ENCODE measurements around the gene CCDC92. TPM values are rescaled to one million over a fixed set of nuclear protein-coding genes. Genes with fewer than 3 reads are reported as not detected.

Gene CCDC92
- total RNA-seq, 1 donor from 2014 or later = 4.8 TPM

GRCh38 chr12:123936956-123937706, 35.5 kb downstream of the CCDC92 start:
- Histone ChIP-seq H3F3A (ENCODE audit: low read depth) (no peaks in the 10 kb centered on the region), H3K4me1 (no peaks in the 10 kb centered on the region), H3K4me3 (no peak overlapping the region), H3K79me2 (ENCODE audit: low read depth) (no peaks in the 10 kb centered on the region), H3K9ac (no peak overlapping the region), H3K36me3 (no peaks in the 10 kb centered on the region), H3K27ac (no peak overlapping the region), H2AFZ (replicated peaks) (no peak overlapping the region), H3K9me3 (ENCODE audit: low read depth) (no peaks in the 10 kb centered on the region), H3K27me3 (peaks cover 5% of the 10 kb centered on the region), H4K20me1 (ENCODE audit: low read depth) (peaks cover 3% of the 10 kb centered on the region), H3K4me2 (no peak overlapping the region)
- H3K27ac Mint-ChIP-seq = no peak overlapping the region
- H3K36me3 Mint-ChIP-seq = peaks cover 27% of the 10 kb centered on the region
- peaks cover 3% of the 10 kb centered on the region for H3K9me3 Mint-ChIP-seq
- no peak overlapping the region for H3K4me3 Mint-ChIP-seq
- no peak for TF ChIP-seq EZH2 (IDR thresholded peaks at IDR 0.05)
- no peak for TF ChIP-seq EZH2phosphoT487 (IDR thresholded peaks at IDR 0.05)
- TF ChIP-seq, protein P1, sequence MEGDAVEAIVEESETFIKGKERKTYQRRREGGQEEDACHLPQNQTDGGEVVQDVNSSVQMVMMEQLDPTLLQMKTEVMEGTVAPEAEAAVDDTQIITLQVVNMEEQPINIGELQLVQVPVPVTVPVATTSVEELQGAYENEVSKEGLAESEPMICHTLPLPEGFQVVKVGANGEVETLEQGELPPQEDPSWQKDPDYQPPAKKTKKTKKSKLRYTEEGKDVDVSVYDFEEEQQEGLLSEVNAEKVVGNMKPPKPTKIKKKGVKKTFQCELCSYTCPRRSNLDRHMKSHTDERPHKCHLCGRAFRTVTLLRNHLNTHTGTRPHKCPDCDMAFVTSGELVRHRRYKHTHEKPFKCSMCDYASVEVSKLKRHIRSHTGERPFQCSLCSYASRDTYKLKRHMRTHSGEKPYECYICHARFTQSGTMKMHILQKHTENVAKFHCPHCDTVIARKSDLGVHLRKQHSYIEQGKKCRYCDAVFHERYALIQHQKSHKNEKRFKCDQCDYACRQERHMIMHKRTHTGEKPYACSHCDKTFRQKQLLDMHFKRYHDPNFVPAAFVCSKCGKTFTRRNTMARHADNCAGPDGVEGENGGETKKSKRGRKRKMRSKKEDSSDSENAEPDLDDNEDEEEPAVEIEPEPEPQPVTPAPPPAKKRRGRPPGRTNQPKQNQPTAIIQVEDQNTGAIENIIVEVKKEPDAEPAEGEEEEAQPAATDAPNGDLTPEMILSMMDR (IDR thresholded peaks at IDR 0.05) = no peak
- peaks cover 5% of the 10 kb centered on the region for H3K27me3 Mint-ChIP-seq (ENCODE audit: insufficient read depth, low read depth)
- H3K4me1 Mint-ChIP-seq = no peaks in the 10 kb centered on the region
- DNase-seq (ENCODE audit: low spot score) = no peak

DNA sequence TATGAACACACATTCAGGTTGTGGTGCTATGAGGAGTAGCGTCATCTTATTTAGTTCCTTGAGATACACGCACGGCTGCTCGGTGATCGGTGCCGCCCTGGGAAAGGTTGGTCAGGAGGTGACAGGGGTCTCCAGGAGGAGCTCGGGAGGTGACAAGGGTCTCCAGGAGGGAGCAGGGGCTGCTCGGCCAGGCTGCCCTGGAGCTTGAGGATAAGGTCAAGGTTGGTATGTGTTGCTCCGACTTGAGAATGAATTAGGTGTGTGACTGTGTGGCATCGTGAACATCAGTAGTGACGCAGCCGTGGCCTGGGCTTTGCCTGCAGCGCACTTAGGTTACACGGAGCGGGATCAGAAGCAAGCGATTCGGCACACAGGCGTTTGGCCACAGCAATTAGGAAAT, 36.2 kb downstream of the CCDC92 start:
- Mint-ChIP-seq H3K4me3 (no peak overlapping the region), H3K27ac (no peak overlapping the region), H3K27me3 (ENCODE audit: insufficient read depth, low read depth) (peaks cover 5% of the 10 kb centered on the region), H3K4me1 (no peaks in the 10 kb centered on the region), H3K36me3 (peaks cover 22% of the 10 kb centered on the region), H3K9me3 (peaks cover 5% of the 10 kb centered on the region)
- no peak for DNase-seq (ENCODE audit: low spot score)
- Histone ChIP-seq H3K9ac (no peak overlapping the region), H3K4me3 (no peak overlapping the region), H4K20me1 (ENCODE audit: low read depth) (peaks cover 3% of the 10 kb centered on the region), H3K36me3 (no peaks in the 10 kb centered on the region), H3K9me3 (ENCODE audit: low read depth) (no peaks in the 10 kb centered on the region), H3K27ac (no peak overlapping the region), H3K4me2 (no peak overlapping the region), H2AFZ (replicated peaks) (no peak overlapping the region), H3K4me1 (no peaks in the 10 kb centered on the region), H3K79me2 (ENCODE audit: low read depth) (no peaks in the 10 kb centered on the region), H3K27me3 (peaks cover 11% of the 10 kb centered on the region), H3F3A (ENCODE audit: low read depth) (no peaks in the 10 kb centered on the region)
- no peak for TF ChIP-seq EZH2 (IDR thresholded peaks at IDR 0.05)
- no peak for TF ChIP-seq EZH2phosphoT487 (IDR thresholded peaks at IDR 0.05)

DNA sequence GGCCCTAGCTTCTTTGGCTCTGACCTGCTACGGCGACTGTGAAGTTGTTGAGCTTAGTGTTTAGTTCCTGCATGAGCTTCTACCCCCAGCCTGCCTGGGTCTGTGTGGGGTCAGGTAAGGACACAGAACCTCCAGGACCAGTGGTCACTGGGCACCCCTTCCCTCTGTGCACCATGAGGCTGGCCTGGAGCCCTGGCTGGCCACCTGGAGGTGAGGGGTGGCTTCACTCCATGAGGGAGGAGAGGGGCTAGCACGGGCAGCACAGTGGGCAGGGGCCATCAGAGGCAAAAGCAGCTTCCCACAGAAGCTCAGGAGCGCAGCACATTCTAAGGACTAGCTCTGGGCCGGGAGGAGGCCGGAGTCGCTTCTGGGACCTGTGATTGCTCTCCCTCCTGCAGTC, 36.7 kb downstream of the CCDC92 start:
- H3K4me3 Mint-ChIP-seq = no peak overlapping the region
- H4K20me1 ChIP-seq (ENCODE audit: low read depth) = peaks cover 3% of the 10 kb centered on the region
- no peak for DNase-seq (ENCODE audit: low spot score)
- no peaks in the 10 kb centered on the region for H3K36me3 ChIP-seq
- peaks cover 16% of the 10 kb centered on the region for H3K27me3 ChIP-seq
- no peak overlapping the region for H3K27ac ChIP-seq
- H3F3A ChIP-seq (ENCODE audit: low read depth) = no peaks in the 10 kb centered on the region
- no peaks in the 10 kb centered on the region for H3K4me1 ChIP-seq
- TF ChIP-seq, protein P1 (IDR thresholded peaks at IDR 0.05) = no peak
- TF ChIP-seq EZH2phosphoT487 (IDR thresholded peaks at IDR 0.05) (no peak), EZH2 (IDR thresholded peaks at IDR 0.05) (no peak)
- peaks cover 21% of the 10 kb centered on the region for H3K36me3 Mint-ChIP-seq
- H3K4me1 Mint-ChIP-seq = no peaks in the 10 kb centered on the region
- H3K9me3 ChIP-seq (ENCODE audit: low read depth) = no peaks in the 10 kb centered on the region
- no peak overlapping the region for H3K27ac Mint-ChIP-seq
- H3K9me3 Mint-ChIP-seq = peaks cover 6% of the 10 kb centered on the region
- H3K4me2 ChIP-seq = no peak overlapping the region
- H3K79me2 ChIP-seq (ENCODE audit: low read depth) = no peaks in the 10 kb centered on the region
- no peak overlapping the region for H2AFZ ChIP-seq (replicated peaks)
- no peak overlapping the region for H3K9ac ChIP-seq
- peaks cover 5% of the 10 kb centered on the region for H3K27me3 Mint-ChIP-seq (ENCODE audit: insufficient read depth, low read depth)
- H3K4me3 ChIP-seq = no peak overlapping the region

DNA sequence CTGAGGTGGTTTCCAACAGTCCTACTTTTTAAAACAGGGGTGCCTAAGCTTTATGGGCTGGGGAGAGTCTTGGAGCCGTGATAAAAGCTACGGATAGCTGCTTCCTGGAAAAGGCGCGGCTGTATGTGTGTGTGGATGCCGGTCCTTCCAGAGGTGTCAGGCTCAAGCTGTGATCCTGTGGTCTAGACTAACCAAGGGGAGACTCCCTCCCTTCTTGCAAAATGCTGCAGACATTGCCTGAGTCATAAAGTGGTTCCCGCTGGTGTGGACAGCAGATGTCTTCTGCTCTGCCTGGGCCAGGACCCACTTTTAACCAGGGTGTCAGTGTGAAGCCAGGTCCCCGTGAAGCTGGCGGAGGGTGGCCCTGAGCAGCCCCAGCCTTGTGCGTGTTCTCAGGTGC, 37.8 kb downstream of the CCDC92 start:
- Histone ChIP-seq H3K79me2 (ENCODE audit: low read depth) (no peaks in the 10 kb centered on the region), H3K27ac (no peak overlapping the region), H2AFZ (replicated peaks) (no peak overlapping the region), H3K4me2 (no peak overlapping the region), H3K27me3 (peaks cover 26% of the 10 kb centered on the region), H3K4me1 (no peaks in the 10 kb centered on the region), H3K9ac (no peak overlapping the region), H4K20me1 (ENCODE audit: low read depth) (peaks cover 3% of the 10 kb centered on the region), H3F3A (ENCODE audit: low read depth) (no peaks in the 10 kb centered on the region), H3K36me3 (no peaks in the 10 kb centered on the region), H3K9me3 (ENCODE audit: low read depth) (no peaks in the 10 kb centered on the region), H3K4me3 (no peak overlapping the region)
- no peak overlapping the region for H3K27ac Mint-ChIP-seq
- H3K4me1 Mint-ChIP-seq = no peaks in the 10 kb centered on the region
- H3K27me3 Mint-ChIP-seq (ENCODE audit: insufficient read depth, low read depth) = peaks cover 5% of the 10 kb centered on the region
- peaks cover 17% of the 10 kb centered on the region for H3K36me3 Mint-ChIP-seq
- TF ChIP-seq EZH2 (IDR thresholded peaks at IDR 0.05) (no peak), EZH2phosphoT487 (IDR thresholded peaks at IDR 0.05) (no peak)
- TF ChIP-seq, protein P1 (IDR thresholded peaks at IDR 0.05) = no peak
- no peak overlapping the region for H3K4me3 Mint-ChIP-seq
- H3K9me3 Mint-ChIP-seq = peaks cover 6% of the 10 kb centered on the region
- DNase-seq (ENCODE audit: low spot score) = no peak
